ENCODE results near the gene NSD2.
A peak's percentile ranks its signal among the peaks of the same experiment; 100 is the strongest.
"Not testable (repeated sequence)": the region's sequence is repeated elsewhere in the genome, so short reads cannot be mapped to it uniquely, and the experiment has no call there.

NSD2 gene

GRCh38 chr4:2009651-2010233 lies 138.5 kb downstream of the NSD2 start:
- H3K27ac ChIP-seq: peak overlapping the region; percentile 78 to 100 (median 99)

GRCh38 chr4:2011583-2011982 lies 140.4 kb downstream of the NSD2 start:
- Histone ChIP-seq H3K27ac (no peak overlapping the region), H3K4me3 (no peak overlapping the region)

More at GRCh38 chr4:2009651-2010233, 138.5 kb downstream of the NSD2 start:
- peak overlapping the region; percentile 69 to 95 (median 92) for H3K4me3 ChIP-seq

DNA sequence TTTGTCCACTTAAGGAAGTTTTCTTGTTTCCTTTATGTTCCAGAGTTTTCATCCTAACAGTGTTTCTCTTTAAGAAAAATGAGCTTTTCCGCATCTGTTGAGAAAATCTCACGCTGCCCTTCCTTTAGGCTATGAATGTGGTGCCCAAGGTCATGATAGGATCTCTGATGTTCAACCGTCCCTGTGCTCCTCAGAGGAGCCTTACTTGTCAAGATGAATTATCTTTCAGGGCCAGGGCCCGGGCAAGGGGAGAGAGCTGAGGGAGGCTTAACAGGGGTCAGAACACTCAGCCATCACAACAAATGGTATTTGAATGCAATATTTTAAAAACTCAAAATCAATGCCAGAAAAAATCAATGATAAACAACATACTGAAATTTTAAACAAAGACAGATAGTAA lies 143.8 kb downstream of the NSD2 start:
- Histone ChIP-seq H3K4me3 (no peak overlapping the region), H3K27ac (no peak overlapping the region)

DNA sequence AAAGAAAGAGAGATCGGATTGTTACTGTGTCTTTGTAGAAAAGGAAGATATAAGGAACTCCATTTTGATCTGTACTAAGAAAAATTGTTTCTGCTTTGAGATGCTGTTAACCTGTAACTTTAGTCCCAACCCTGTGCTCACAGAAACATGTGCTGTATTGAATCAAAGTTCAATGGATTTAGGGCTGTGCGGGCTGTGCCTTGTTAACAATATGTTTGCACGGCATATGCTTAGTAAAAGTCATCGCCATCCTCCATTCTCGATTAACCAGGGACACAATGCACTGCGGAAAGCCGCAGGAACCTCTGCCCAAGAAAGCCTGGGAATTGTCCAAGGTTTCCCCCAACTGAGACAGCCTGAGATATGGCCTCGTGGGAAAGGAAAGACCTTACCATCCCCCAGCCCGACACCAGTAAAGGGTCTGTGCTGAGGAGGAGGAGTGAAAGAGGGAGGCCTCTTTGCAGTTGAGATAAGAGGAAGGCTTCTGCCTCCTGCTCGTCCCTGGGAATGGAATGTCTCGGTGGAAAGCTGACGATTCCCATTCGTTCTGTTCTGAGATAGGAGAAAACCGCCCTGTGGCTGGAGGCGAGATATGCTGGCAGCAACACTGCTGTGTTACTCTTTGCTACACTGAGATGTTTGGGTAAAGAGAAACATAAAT lies 150.3 kb downstream of the NSD2 start:
- not testable (repeated sequence) for H3K27ac ChIP-seq, H3K4me3 ChIP-seq

GRCh38 chr4:2024683-2025082 lies 153.5 kb downstream of the NSD2 start:
- H3K4me3 ChIP-seq: no peak overlapping the region
- no peak overlapping the region for H3K27ac ChIP-seq

DNA sequence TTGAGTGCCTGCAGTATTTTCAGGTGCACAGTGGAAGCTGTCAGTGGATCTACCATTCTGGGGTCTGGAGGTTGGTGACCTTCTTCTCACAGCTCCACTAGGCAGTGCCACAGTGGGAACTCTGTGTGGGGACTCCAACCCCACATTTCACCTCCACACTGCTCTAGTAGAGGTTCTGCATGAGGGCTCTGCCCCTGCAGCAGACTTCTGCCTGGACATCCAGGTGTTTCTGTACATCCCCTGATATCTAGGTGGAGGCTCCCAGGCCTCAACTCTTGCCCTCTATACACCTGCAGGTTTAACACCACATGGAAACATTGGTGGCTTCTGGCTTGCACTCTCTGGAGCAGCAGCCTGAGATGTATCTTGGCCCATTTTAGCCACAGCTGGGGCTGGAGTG lies 154.6 kb downstream of the NSD2 start:
- Histone ChIP-seq H3K27ac (no peak overlapping the region), H3K4me3 (no peak overlapping the region)

GRCh38 chr4:2027120-2027519 lies 155.9 kb downstream of the NSD2 start:
- H3K4me3 ChIP-seq, H3K27ac ChIP-seq: not testable (repeated sequence)

DNA sequence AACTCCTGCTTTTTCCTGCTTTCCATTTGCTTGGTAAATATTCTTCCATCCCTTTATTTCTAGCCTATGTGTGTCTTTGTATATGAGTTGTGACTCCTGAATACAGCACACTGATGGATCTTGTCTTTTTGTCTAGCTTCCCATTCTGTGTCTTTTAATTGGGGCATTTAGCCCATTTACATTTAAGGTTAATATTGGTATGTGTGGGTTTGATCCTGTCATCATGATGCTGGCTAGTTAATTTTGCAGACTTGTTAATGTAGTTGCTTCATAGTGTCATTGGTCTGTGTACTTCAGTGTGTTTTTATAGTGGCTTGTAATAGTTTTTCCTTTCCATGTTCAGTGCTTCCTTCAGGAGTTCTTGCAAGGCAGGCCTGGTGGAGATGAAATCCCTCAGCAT lies 160.0 kb downstream of the NSD2 start:
- H3K27ac ChIP-seq, H3K4me3 ChIP-seq: not testable (repeated sequence)
